Sigmoid colon (tissue), 4 donors: ENCODE data around the gene AGFG1.

ENCODE experiments used
- POLR2A ChIP-seq, 2 donors: fragments of 450-650 bp; IDR thresholded peaks; one replicate each; pipeline ENCODE4 v1.6.1; 2016; ENCODE audit warnings: antibody characterized with exemption in 2 of 2, mild to moderate bottlenecking in 2 of 2, moderate library complexity in 2 of 2
- POLR2AphosphoS5 ChIP-seq, 4 donors: sonication (generic); formaldehyde crosslinking; IDR thresholded peaks; one replicate each; pipeline ENCODE4 v1.6.1; 2017; ENCODE audit warnings: antibody characterized with exemption in 4 of 4
- TF ChIP-seq, protein P1 (sequence below), 4 experiments: fragments of 450-650 bp in 3 of 4; fragments of 200-600 bp in 1 of 4; IDR thresholded peaks; one replicate each; pipeline ENCODE4 v1.5.1; 2016 to 2019; ENCODE audit warnings: antibody characterized with exemption in 4 of 4, mild to moderate bottlenecking in 3 of 4, moderate library complexity in 2 of 4

GRCh38 chr2:227453810-227454209 is 18.1 kb upstream of the AGFG1 start:
- TF ChIP-seq, protein P1, sequence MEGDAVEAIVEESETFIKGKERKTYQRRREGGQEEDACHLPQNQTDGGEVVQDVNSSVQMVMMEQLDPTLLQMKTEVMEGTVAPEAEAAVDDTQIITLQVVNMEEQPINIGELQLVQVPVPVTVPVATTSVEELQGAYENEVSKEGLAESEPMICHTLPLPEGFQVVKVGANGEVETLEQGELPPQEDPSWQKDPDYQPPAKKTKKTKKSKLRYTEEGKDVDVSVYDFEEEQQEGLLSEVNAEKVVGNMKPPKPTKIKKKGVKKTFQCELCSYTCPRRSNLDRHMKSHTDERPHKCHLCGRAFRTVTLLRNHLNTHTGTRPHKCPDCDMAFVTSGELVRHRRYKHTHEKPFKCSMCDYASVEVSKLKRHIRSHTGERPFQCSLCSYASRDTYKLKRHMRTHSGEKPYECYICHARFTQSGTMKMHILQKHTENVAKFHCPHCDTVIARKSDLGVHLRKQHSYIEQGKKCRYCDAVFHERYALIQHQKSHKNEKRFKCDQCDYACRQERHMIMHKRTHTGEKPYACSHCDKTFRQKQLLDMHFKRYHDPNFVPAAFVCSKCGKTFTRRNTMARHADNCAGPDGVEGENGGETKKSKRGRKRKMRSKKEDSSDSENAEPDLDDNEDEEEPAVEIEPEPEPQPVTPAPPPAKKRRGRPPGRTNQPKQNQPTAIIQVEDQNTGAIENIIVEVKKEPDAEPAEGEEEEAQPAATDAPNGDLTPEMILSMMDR (IDR thresholded peaks at IDR 0.05) = no peak
- TF ChIP-seq POLR2A (IDR thresholded peaks at IDR 0.05) (no peak), POLR2AphosphoS5 (IDR thresholded peaks at IDR 0.05) (no peak)
